Kidney (tissue), 14 donors: Measurements from ENCODE around the gene NPFFR2. TPM values are rescaled to one million over a fixed set of nuclear protein-coding genes. Genes with fewer than 3 reads are reported as not detected.
"Not testable (repeated sequence)": the region's sequence is repeated elsewhere in the genome, so short reads cannot be mapped to it uniquely, and the experiment has no call there.

Experiments
- DNase-seq, 5 donors: peaks; one replicate each; pipeline ENCODE4 v3.0.0-alpha.2; 2013 to 2020
- FAIRE-seq: peaks from 2 replicates; lab custom pipeline; 2012; peaks lifted over from hg19 to GRCh38; lab: Jason Lieb, UNC
- H3K27ac ChIP-seq, 2 donors: one replicate each; pipeline ENCODE4 v1.7.0; 2013; ENCODE audit warnings: low read depth in 2 of 2, low read length in 2 of 2, inconsistent platforms in 1 of 2
- H3K27me3 ChIP-seq: one replicate; pipeline ENCODE4 v1.7.1; 2013; ENCODE audit warnings: low read length, inconsistent platforms; ENCODE audit not compliant: control insufficient read depth, insufficient read depth
- H3K36me3 ChIP-seq, 3 donors: one replicate each; pipeline versions ENCODE4 v1.7.0 to v1.7.1; 2013; ENCODE audit warnings: low read length in 3 of 3, control low read depth in 1 of 3, inconsistent platforms in 1 of 3; ENCODE audit not compliant: insufficient read depth in 3 of 3, control insufficient read depth in 2 of 3
- H3K4me1 ChIP-seq, 3 donors: one replicate each; pipeline versions ENCODE4 v1.7.0 to v1.7.1; 2013; ENCODE audit warnings: low read length in 3 of 3, inconsistent platforms in 1 of 3, low read depth in 1 of 3; ENCODE audit not compliant: control insufficient read depth in 2 of 3, insufficient read depth in 2 of 3
- H3K4me3 ChIP-seq, 3 donors: one replicate each; pipeline versions ENCODE4 v1.7.0 to v1.8.1; 2013; ENCODE audit warnings: low read length in 3 of 3, control low read depth in 1 of 3, inconsistent platforms in 1 of 3
- H3K9ac ChIP-seq, 3 donors: one replicate each; pipeline versions ENCODE4 v1.7.0 to v1.7.1; 2013; ENCODE audit warnings: low read length in 3 of 3, control low read depth in 1 of 3, inconsistent platforms in 1 of 3
- H3K9me3 ChIP-seq, 3 donors: one replicate each; pipeline versions ENCODE4 v1.7.0 to v1.7.1; 2013; ENCODE audit warnings: low read length in 3 of 3, control low read depth in 1 of 3, inconsistent platforms in 1 of 3; ENCODE audit not compliant: control insufficient read depth in 2 of 3, insufficient read depth in 1 of 3
- CTCF ChIP-seq: IDR thresholded peaks from 3 replicates; pipeline ENCODE4 v1.5.1; 2012; ENCODE audit warnings: mild to moderate bottlenecking, moderate library complexity, borderline replicate concordance; ENCODE audit not compliant: insufficient read depth; ENCODE audit errors: extremely low read depth
- intact Hi-C: fragments of 100-400 bp; cut with DNase I; formaldehyde crosslinking; loops from one replicate; pipeline ENCODE4 v1.11.1; 2022
- polyA plus RNA-seq: library from polyadenylated mRNA; stranded (reverse); fragments of 350-450 nt; fragmentation: Illumina TruSeq; extraction: RNeasy Lipid Tissue Mini Kit (QIAGEN cat#74804); gene quantifications from one replicate; pipeline ENCODE4 v1.2.3, GENCODE V29; 2014; ENCODE audit warnings: low read depth, low replicate concordance; ENCODE audit not compliant: insufficient read depth
- total RNA-seq: library from RNA; stranded (reverse); fragmentation: NEBNext Ultra II Directional; extraction: Animal tissue kit (Norgen Biotek cat#: 25700); gene quantifications from one replicate; pipeline ENCODE4 v1.2.1, GENCODE V29; 2021
- donor health status: control.
- donor health status: control.
- donor health status: control.
- donor health status: control.
- donor health status: control.
- donor health status: DM: yes; HTN: yes; CAD: no.
- donor health status: Normal renal cell carcinoma (clear cell type).

Gene NPFFR2
- total and polyA plus RNA-seq, 2 donors from 2014 or later = not detected

- no peaks in the 10 kb centered on the region for H3K36me3 ChIP-seq
- no peak overlapping the region for H3K27ac ChIP-seq
- H3K9ac ChIP-seq = no peak overlapping the region
- FAIRE-seq (no peak), DNase-seq (no peak)
- TF ChIP-seq CTCF = no peak
- H3K27me3 ChIP-seq = no peaks in the 10 kb centered on the region
- no peaks in the 10 kb centered on the region for H3K4me1 ChIP-seq
- intact Hi-C loops = no loop called here
- H3K9me3 ChIP-seq = no peaks in the 10 kb centered on the region
- no peak overlapping the region for H3K4me3 ChIP-seq
Measured at GRCh38 chr4:72084587-72085011, 52.8 kb downstream of the NPFFR2 start.

DNA sequence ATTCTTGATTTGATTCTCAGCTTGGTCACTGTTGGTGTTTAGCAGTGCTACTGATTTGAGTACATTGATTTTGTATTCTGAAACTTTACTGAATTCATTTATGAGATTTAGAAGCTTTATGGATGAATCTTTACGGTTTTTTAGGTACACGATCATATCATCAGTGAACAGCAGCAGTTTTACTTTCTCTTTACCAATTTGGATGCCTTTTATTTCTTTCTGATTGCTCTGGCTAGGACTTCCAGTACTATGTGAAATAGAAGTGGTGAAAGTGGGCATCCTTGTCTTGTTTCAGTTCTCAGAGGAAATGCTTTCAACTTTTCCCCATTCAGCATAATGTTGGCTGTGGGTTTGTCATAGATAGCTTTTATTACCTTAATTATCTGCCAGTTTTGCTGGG is 58.8 kb downstream of the NPFFR2 start:
- H3K4me3 ChIP-seq, H3K9me3 ChIP-seq, H3K4me1 ChIP-seq, H3K9ac ChIP-seq, DNase-seq, H3K27me3 ChIP-seq, intact Hi-C loops, FAIRE-seq, H3K27ac ChIP-seq, H3K36me3 ChIP-seq: not testable (repeated sequence)

GRCh38 chr4:72094059-72094797 is 62.4 kb downstream of the NPFFR2 start:
- H3K9me3 ChIP-seq = no peaks in the 10 kb centered on the region
- no peak overlapping the region for H3K27ac ChIP-seq
- FAIRE-seq (no peak), DNase-seq (peak in 1 of 5 donors; percentile 5)
- no peaks in the 10 kb centered on the region for H3K27me3 ChIP-seq
- intact Hi-C loops = no loop called here
- no peak for TF ChIP-seq CTCF
- H3K36me3 ChIP-seq = no peaks in the 10 kb centered on the region
- no peak overlapping the region for H3K4me3 ChIP-seq
- no peaks in the 10 kb centered on the region for H3K4me1 ChIP-seq
- no peak overlapping the region for H3K9ac ChIP-seq

DNA sequence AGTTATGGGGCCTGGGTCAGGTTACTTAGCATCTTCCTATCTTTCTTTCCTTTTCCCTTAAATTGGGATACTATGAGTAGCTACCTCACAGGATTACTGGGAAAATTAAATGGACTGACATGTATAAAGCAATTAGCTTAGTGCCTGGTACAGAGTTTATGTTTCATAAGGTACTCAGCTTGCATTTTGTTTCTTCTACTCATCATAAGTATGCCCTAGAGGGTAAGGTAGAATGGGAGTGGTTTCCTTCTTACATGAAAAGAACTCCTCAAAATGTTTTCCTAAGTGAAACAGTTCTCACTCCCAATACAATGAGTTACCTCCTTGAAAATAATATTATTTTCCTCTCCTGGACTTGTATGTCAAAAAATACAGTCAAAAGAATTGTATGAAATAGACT is 75.7 kb downstream of the NPFFR2 start:
- H3K4me3 ChIP-seq = no peak overlapping the region
- no peaks in the 10 kb centered on the region for H3K9me3 ChIP-seq
- no peaks in the 10 kb centered on the region for H3K4me1 ChIP-seq
- no peak for DNase-seq
- FAIRE-seq = no peak
- no peaks in the 10 kb centered on the region for H3K36me3 ChIP-seq
- H3K9ac ChIP-seq = no peak overlapping the region
- H3K27ac ChIP-seq = no peak overlapping the region
- intact Hi-C loops = no loop called here
- TF ChIP-seq CTCF = no peak
- no peaks in the 10 kb centered on the region for H3K27me3 ChIP-seq
